Epithelial cell of alveolus of lung (primary cell): ENCODE measurements around the gene CD247. TPM values are rescaled to one million over a fixed set of nuclear protein-coding genes. Genes with fewer than 3 reads are reported as not detected.

Source experiments
- total RNA-seq: library from RNA; depleted of rRNA; stranded (reverse); fragments of >200 nt; gene quantifications from 2 replicates; pipeline ENCODE4 v1.2.1, GENCODE V29; 2015

The CD247 gene
- not detected in 2 replicates for total RNA-seq

DNA sequence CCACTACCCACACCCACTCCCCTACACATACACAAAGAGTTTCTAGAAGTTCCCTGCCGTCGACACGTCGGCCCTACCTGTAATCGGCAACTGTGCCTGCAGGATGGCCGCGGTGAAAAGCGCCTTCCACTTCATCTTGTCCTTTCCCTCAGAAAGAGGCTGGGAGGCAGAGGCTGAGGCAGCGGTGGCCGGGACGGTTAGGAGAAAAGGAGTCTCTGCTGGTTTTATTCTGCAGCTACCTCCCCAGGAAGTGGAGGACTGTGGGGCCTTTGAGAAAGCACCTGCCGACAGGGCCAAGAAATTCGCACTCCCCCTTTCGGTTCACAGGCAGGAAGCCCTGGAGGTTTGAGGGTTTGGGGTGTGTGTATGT lies at the start of gene CD247:
Gene CD247 (minus strand): TSS at position 199 of the 370 bp plus-strand sequence. CDS start 64 bp downstream, at position 135.

DNA sequence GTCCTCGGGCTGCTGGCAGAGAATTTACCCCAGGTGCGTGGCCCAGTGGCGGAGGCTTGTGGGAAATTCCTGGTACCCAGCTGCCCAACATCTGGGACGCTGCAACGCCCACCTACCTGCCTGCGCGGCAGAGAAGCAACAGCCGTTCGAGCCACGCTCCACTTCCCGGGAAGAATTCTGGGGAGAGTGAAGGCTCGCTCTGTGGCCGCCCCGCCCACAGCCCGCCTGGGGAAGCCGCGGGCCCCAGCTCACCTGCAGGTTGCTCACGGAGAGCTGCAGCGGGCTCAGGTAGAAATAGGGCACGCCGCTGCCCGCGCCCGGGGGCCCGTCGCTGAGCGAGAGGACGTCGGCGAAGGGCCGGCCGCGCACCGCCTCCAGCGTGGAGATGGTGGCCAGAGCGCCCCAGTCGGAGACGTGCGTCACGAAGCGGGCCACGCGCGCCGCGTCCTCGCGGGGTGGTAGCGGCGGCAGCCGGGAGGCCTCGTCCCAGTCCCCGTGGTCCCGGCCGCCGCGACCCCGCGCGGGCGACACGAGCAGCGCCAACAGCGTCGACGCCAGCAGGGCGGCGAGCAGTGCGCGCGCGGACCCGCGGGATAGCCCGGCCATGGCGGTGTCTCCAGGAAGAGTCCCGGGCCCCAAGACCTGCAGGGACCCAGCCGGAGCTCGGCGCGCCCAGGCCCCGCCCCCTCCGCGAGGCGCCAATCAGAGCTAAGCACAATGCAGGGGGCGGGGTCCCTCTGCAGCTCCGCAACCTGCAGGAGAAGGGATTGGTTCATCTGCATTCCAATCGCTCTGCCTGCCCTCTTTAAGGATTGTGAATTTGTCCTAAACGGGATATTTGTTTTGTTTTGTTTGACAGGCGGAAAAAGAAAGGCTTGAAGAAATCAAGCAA lies 35.1 kb upstream of the CD247 start, which contains the start of gene CREG1:
Gene CREG1 (minus strand): TSS at position 627 of the 892 bp plus-strand sequence.

Other genes with a start within 250 kb of the CD247 start
- gene CREG1, start 35.2 kb upstream of the CD247 start, total RNA-seq, result 37.8 and 109 TPM in 2 replicates
- 0.39 TPM in 1 of 2 replicates, not detected in the other for gene RCSD1, start 111.7 kb upstream of the CD247 start, total RNA-seq
- gene MPZL1, start 203.5 kb upstream of the CD247 start, total RNA-seq, result 56.5 and 93.9 TPM in 2 replicates